T-helper 2 cell (primary cell): ENCODE data around the gene RASA2.
"Not testable (repeated sequence)": the region's sequence is repeated elsewhere in the genome, so short reads cannot be mapped to it uniquely, and the experiment has no call there.

ENCODE experiments used
- DNase-seq, 5 experiments: peaks; one replicate each; pipeline versions ENCODE4 v3.0.0 to v3.0.0-alpha.2; 2012 to 2022

RASA2 gene

DNA sequence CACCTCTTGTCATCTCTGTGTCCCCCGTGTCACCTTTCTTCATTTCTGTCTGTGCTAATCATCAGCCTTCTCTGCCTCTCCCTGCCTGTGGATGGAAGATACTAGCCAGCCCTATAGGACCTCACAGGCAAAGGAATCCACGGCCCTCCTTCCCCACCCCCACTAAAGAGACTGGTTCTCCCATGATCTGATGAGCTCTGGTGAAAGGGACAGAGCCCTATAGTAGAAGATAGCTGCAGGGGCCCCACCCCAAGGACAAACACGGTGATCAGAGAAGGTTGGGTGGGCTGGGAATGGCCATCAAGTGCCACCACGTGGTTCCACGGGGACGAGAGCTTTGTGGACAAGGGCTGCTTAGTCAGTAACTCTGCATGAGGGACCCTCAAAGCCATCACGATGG lies 27.8 kb upstream of the RASA2 start:
- no peak for DNase-seq

DNA sequence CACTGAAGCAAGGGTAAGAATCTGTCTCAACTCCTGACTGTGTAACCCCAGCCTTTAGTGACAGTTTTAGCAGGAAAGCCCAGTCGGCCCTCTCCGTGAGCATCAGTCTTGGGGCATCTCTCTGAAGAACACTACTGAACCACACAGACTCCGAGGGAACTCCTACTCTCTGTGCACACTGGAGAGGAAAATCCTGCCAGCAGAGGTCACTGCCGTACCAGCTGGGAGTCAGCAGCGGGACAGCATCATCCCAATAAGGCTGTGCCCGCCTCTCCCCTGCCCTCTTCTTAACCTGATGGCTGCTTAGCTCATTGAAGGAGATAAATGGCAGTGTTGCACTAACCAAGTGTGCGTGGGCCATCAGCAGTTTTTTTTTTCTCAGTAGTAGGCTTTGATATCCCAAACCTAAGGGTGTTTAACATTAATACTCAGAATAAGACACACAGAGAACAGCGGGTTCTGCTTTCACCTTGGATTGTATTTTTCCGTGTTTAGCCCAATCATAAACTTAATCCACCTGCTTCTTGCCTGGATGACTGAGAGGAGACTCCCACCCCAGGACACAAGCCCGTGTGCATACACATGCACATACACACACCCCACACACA lies 26.6 kb upstream of the RASA2 start:
- peak; percentile 57 to 87 (median 78) for DNase-seq

DNA sequence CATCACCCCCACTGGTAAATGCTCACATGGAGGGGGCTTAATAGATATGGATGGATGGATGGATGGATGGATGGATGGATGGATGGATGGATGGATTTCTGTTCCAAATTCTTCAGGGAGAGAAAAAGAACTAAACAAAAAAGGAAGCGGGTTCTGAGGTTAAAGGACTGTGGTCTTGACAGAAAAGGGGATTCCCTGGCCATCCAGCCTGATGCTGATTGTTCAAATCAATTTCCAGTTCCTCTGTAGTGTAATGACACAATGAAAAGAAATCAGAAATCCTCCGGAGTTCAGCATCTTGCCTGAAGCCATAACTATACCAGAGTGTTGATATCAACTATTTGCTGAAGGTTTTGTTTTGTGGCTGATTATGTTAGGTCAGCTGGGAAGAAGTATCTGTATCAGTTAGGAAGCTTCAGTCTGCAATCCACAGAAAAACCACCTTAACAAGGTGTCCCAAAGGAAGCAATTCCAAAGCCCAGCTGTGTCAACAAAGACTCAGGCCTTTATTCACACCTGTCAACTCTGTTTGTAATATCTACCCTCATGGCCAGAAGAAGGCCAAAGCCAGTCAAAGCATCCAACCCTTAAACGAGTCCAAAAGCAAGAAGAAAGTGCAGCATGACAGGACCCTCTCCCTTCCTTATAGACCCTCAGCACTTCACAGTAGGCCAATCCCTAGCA lies 24.5 kb upstream of the RASA2 start:
- peak in 1 of 5 experiments; percentile 40 for DNase-seq

DNA sequence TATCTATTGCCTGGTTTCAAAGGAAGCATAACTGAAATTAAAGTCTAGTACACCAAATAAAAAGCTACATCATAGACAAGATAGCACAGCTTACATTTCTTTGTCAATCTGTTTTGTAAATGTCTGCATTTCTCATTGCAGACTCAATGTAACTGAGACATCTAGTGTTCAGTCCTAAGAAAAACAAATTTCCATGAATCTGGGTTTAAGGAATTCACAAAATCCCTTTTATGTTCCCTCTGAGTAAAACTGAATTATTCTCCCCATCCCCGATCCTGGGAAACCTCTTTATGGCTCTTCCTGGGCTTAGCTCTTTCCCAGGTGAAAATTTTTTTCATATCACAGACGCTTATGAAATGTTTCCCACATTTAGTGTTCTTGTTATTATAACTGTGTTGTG lies 21.6 kb upstream of the RASA2 start:
- DNase-seq: no peak

DNA sequence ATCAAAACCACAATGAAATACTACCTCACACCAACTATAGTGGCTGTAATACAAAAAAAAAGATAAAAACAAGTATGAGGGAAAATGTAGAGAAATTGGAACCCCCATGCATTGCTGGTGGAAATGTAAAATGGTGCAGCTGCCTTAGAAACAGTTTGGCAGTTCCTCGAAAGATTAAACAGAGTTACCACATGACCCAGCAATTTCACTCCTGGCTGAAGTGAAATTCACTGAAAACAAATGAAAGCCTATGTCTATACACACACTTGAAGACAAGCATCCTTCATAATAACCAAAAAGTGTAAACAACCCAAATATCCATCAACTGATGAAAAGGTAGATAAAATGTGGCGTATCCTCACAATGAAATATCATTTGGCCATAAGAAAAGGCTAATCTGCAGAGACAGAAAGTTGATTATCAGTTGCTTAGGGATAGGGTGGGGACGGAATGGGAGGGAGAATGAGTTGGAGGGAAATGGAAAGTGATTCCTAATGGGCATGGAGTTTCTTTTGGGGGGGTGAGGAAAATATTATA lies 20.1 kb upstream of the RASA2 start:
- DNase-seq: no peak

DNA sequence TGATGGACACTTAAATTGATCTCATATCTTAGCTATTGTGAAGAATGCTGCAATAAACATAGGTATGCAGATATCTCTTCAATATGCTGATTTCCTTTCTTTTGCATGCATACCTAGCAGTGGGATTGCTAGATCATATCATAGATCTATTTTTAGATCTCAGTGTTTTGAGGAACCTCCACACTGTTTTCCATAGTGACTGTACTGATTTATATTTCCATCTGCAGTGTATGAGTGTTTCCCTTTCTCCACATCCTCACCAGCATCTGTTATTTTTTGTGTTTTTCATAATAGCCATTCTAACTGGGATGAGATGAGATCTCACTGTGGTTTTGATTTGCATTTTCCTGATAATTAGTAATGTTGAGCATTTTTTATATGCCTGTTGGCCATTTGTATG lies 17.1 kb upstream of the RASA2 start:
- no peak for DNase-seq

DNA sequence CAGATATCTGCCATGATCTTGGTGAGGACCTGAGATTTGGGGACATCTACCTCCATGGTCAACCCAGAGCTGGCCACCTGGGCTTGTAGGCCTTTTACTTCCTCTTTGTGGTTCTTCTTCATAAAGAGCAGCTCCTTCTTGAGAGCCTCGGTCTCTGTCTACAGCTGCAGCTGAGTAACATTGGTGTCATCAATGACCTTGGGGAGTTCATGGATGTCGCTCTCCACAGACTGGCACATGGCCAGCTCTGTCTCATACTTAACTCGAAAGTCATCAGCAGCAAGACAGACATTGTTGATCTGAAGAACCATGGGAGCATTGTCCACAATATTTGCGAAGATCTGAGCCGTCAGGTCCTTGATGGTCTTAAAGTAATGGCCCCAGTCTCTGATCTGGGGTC lies 15.7 kb upstream of the RASA2 start:
- DNase-seq: no peak

DNA sequence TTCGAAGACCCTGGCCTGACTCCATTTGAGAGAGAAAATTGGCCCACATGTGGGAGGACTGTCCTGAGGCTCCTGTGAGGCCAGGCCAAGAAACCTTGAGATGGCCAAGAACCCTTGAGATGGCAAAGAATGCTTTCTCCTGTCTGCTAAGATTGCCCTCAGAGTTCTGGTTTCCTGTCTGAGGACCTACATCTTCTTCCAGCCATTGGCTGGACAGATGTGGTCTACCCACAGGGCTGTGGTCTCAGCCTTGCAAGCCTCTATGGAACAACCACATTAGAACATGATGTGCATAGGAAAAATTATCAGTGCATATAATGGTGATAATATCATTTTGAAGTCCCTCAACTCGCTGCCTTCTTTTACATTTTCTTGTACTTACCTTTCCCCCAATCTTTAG lies 10.8 kb upstream of the RASA2 start:
- DNase-seq: peak in 2 of 5 experiments; percentile 40 to 55

DNA sequence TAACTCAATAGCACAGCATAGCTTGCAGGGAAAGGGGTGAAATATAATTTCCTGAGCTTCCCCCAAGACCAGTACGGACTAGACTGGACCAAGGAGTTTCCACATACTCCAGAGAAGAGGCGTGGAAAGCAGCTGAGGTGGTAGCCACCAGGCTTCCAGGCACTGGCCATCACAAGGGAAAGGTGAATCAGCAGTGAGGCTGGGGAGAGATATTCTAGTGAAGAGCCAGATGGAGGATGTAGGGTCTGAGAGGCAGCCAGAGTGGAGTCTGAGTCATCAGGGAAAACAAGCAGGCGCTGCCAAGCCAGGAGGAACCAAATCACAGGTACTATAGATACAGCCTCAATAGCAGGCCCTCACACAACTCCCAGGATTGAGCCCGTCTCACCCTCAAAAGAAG lies 9.6 kb upstream of the RASA2 start:
- no peak for DNase-seq

DNA sequence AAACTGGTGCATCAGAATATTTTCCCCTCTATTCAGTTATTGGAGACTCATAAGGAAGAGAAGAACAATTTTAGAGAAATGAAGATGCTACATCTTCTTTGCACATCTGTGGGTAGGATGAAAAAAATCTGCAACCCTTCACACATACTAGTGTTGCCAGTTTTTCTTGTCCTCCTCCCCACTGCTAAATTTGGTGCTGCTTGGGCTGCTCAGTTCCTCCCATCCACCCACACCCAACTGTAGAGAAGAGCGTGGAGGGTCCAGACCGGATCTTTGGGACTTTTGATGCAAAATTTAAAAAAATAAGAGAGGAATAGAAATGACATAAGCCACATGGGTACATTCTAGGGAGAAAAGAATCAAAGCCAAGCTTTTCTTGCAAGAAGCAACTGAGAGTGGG lies 8.7 kb upstream of the RASA2 start:
- no peak for DNase-seq

DNA sequence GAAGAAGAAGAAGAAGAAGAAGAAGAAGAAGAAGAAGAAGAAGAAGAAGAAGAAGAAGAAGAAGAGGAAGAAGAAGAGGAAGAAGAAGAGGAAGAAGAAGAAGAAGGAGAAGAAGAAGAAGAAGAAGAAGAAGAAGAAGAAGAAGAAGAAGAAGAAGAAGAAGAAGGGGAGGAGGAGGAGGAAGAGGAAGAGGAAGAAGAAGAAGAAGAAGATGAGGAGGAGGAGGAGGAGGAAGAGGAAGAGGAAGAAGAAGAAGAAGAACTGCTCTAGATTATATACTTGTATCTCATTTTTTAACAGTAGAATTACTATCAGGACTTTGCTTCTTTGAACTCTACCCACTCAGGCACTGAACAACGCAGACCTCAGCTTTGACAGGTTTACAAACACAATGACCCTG lies 8.0 kb upstream of the RASA2 start:
- DNase-seq: not testable (repeated sequence)

DNA sequence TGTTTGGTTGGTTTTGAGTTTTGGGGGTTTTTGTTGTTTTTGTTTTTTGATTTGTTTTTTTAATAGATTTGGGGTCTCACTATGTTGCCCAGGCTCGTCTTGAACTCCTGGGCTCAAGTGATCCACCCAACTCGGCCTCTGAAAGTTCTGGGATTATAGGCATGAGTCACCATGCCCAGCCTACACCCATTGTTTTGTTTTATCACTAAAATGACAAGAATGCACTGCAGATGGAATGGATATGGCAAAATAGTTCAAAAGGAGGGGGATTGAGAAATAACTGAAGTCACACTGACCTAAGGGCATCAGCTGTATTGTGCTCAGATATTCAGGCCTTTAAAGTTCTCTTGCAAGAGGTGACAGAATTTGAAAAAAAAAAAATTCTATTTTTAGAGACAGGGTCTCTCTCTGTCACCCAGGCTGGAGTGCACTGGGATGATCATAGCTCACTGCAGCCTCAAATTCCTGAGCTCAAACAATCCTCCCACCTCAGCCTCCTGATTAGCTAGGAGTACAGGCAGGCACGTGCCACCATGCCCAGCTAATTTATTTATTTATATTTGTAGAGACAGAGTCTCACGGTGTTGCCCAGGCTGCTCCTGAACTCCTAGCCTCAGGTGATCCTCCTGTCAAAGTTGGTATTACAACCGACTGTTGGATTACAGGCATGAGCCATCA lies 4.4 kb upstream of the RASA2 start:
- no peak for DNase-seq

DNA sequence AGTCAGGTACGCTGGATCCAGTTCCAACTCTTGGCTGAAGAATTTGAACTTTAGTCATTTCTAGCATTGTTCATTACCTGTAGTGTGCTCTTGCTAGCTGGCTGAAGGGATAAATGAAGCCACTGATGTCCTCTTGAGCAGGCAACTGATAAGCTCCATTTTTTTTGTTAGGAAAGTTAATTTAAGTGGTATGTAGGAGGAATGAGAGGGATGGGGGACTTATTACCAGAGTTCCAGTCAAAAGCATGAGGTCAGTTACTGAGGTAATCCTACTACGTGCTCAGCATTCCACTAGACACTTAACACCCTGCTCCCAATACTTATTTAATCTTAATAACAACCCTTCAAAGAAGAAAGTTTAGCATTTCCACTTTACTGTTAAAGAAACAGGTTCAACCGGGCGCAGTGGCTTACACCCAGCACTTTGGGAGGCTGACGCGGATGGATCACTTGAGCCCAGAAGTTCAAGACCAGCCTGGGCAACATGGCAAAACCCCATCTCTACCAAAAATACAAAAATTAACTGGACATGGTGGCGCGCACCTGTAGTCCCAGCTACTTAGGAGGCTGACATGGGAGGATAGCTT lies 2.0 kb upstream of the RASA2 start:
- DNase-seq: no peak

DNA sequence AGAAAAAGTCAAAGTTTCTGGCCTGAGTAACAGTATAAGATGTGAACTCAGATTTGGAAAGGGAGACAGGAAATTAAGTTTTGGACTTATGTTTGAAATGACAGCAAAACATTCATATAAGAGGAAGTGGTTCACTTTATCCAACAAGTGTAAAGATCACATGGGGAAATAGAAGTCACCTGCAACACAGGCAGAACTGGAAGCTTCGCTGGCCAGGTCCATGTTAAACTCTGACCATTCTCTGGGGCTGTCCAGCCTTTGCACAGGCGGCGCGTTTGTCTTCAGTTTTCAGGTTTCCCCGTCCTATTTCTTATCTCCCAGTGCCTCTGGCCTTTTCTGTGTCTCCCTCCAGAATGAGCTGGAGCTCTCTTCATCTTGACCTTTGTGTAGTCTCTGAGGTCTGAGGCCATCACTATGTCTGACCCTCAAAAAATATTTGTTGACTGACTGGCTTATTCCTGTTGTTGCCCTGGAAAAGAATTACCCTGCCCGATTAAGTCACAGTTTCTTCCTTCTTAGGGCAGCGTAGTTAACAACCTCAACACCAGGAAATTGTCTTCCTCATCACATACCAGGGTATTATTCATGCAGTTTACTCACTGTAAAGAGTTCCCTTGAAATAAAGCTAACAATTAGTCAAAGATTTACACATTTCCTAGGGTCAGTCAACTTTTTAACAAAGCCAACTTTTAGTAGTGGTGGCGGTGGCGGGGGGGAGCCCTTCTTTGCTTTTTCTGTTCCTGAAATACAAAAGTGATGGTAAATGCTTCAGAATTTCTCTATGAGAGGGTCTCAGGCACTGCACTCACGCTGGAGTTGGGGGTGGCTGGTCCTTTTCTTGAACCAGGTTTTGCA lies 959 bp upstream of the RASA2 start:
- DNase-seq: peak in 1 of 5 experiments; percentile 62

DNA sequence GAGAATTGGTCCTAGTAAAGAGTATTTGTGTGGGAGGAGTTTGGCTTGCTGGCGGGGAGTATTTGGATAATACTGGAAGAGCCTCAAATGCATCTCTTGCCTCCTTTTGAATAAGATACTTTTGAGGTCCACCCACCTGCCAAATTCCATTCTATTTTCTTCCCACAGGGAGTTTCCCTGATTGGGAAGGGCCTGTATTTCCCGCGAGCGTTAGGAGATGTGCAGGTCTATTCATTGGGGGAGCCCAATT lies 406 bp upstream of the RASA2 start:
- DNase-seq: no peak

DNA sequence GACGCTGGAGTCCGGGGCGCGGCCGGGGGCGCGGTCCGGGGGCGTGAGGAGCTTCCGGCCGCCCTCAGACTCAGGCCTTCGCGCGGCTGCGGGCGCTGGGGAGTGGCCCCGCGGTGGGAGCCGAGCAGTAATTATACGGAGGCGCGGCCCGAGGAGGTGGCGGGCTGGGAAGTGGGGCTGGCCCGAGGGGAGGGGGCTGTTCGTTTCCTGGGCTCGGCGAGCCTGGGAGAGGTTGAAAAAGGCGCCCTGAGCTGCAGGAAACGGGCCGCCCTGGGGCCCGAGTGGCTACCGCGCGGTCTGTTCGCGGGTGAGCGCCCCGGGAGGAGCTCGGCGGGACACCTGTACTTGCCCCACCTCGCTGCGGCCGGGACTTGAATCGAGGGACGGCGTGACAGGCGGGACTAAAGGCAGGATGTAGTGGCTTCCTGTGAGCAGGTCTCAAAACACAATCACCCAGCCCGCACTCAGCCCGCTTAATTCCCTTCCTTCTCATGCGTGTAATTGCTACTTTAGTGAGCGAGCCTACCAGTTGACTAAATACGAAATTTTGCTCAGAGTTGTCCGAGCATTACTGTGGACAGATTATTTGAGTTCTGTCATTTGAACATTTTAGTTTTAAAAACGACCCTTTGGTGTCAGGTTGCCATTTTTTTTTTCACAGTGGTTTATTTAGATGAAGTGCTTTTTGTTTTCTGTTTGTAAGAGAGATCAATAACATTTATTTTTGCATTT lies 860 bp downstream of the RASA2 start:
- peak; percentile 69 to 96 (median 83) for DNase-seq

DNA sequence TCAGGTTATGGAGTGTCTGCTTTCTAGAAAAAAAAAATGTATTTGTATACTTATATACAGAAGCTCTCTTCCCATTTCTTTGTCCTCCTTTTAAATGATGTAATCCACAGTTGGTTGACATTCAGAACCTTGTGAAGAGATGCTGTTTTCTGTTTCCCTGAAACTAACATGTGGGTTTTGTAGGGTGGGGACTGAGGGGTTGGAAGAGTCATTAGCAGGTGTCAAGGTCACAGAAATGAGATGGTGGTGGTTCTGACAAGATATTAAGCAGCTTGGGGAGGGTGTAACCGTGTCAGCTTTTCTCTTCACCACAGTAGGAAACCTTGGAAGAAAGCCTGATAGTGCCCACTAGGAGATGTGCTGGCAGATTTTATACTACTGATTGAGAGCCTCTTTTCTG lies 2.4 kb downstream of the RASA2 start:
- peak in 2 of 5 experiments; percentile 42 to 70 for DNase-seq

DNA sequence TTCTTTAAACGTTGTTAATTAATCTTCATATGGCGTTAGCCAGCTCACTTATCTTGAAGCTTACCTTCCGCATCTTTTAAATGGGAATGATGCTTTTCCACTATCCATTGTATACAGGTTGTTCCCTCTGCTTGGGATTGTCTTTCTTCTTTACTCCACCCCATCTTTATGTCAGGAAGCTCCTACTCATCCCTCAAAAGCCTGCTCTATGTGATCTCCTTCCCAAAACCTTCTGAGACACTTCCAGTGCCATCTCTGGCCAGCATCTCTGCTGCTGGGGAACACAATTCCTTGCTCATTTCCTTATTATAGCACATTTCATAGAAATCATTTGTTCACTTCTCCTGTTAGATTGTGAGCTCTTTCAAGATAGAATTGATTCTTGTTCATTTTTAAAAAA lies 4.3 kb downstream of the RASA2 start:
- DNase-seq: no peak

DNA sequence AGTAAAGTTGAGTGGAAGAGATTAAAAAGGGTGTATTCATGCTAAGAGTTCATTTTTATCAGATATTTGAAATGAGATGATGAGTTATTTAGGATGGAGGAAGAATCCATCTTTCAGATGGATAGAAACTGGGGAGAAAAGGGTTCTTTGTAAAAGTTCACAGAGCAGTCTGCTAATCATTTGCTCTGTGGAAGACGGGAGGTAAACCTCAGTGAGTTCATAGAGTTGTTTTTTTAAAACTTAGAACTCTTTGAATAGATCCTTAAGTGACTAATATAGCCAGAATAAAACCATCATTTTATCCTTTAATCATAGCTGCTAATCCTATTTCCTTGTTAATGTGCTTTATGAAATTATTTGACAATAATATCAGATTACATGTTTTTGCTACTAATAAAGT lies 5.1 kb downstream of the RASA2 start:
- no peak for DNase-seq

DNA sequence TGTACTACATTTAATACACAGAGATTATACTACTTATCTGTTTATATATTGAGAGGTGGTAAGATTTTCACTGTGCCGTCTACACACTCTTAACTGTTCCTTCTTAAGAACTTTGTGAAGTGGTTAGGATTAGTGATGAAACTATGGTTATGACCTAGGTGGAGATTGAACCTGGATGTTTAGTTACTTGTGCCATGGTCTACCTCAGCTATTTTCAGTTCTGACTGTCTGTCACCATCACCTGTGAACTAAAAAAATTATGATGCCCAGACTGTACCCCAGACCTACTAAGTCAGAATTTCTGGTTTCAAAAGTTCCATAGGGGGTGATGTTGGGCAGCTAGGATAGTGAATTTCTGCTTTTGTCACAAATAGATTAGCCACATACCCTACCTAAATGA lies 6.4 kb downstream of the RASA2 start:
- DNase-seq: peak in 1 of 5 experiments; percentile 68

DNA sequence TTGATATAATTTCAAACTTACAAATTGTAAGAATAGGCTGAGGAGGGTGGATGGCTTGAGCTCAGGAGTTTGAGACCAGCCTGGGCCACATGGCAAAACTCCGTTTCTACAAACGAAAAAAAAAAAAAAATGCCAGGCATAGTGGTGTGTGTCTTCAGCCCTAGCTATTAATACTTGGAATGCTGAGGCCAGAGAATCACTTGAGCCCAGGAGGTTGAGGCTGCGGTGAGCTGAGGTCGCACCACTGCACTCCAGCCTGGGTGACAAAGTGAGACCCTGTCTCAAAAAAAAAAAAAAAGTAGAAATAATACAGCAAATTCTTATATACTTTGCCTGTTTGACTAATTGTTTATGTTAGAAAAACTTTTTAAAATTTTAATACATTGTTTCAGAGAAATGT lies 10.8 kb downstream of the RASA2 start:
- not testable (repeated sequence) for DNase-seq

DNA sequence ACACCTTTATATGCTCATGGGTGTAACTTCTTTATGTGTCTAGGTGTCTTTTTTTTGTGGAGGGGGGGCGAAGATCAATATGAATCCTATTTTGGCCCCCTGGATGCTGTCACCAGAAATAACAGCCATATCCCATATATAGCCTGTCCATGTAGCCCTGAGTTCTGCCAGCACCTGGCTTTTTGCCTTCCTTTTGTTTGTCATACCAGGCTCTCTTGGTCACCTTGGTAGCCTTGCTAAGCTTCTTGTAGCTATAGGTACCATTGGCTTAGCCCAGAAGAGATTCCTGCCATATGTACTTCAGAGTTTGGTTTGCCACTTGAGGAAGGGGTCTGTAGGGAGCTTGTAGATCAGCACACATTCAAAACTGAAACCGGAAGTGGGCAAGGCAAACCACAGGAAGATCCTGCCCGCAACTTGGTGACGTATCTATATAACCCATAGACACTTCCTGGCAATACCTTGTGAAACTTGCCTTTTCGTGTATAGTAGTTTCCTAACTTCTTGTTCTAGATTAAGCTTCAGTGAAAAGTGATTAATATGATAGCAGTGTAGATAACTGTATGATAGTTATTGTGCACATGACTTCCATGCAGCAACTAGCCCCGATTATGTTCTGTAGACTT lies 11.9 kb downstream of the RASA2 start:
- DNase-seq: peak; percentile 47 to 100 (median 78)
